ENCODE data around the gene OOSP4A. TPM values are rescaled to one million over a fixed set of nuclear protein-coding genes. Genes with fewer than 3 reads are reported as not detected.
"Not testable (repeated sequence)": the region's sequence is repeated elsewhere in the genome, so short reads cannot be mapped to it uniquely, and the experiment has no call there.

OOSP4A gene
- total RNA-seq, 1 donor from 2014 or later: not detected

DNA sequence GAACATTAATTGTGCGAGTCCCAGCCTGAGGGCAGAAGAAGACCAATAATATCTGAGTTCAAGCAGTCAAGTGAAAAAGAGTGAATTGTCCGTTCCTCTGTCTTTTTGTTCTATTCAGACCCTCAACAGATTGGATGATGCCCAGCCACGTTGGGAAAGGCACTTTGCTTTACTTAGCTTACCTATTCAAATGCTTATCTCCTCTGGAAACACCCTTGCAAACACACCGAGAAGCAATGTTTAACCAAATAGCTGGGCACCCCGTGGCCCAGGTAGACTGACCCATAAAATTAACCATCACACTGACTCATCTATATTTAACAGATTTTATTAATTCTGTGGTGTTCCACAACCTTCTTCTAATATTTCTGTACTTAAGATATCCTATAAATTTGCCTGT is 9.3 kb downstream of the OOSP4A start:
- DNase-seq (ENCODE audit: low read depth): no peak

DNA sequence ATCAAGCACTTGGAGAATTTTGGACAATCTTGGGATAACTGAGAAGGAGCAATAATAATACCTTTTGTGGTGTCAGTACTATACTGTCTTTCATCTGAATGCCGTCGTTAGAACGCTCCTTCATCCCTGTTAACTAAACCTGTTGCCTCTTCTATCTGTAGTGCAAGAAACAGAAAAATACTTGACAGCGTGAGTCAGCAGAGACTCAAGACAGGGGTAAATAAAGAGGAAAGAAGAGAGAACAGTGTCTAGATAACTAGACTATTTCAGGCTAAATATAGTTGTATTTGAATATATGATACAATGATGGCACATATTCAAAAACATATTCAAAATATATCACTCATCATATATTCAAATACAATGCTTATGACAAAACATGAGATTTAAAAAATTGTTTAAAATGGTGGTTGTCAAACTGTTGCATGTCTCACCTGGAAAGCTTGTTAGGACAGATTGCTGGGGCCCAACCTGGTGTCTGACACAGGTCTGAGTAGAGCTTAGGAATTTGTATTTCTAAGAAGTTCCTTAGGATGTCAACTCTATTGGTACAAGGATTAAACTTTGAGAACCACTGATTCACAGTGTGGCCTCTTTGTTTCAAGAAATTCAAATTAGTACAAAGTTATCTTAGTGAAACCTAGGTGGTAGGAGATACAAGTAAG is 17.4 kb downstream of the OOSP4A start:
- DNase-seq (ENCODE audit: low read depth): no peak

DNA sequence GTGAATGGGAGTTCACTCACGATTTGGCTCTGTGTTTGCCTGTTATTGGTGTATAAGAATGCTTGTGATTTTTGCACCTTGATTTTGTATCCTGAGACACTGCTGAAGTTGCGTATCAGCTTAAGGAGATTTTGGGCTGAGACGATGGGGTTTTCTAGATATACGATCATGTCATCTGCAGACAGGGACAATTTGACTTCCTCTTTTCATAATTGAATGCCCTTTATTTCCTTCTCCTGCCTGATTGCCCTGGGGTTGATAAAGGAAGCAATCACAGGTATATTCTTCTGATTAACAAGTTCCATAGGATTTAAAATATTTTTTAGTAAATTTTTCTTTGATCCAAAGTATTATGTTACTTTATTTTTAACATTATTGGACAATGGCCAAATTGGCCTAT is 18.2 kb downstream of the OOSP4A start:
- not testable (repeated sequence) for DNase-seq (ENCODE audit: low read depth)

DNA sequence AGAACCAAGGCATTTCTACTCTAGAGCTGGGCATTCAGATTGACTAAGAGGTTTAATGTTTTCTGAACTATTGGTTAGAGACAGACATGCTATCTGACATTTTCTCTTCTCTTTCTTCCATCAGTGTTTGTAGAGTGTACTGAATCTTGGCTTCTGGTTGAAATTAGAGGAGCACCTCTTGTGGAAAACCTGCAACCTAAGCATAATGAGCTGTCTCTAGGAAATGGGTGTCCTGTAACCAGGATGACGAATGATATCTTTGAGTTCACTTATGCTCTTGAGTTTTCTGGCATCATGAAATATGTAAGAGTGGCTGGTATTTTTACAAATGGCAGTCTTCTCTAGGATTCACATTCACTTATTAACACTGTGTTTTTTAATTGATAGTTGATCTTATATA is 19.4 kb downstream of the OOSP4A start:
- no peak for DNase-seq (ENCODE audit: low read depth)

DNA sequence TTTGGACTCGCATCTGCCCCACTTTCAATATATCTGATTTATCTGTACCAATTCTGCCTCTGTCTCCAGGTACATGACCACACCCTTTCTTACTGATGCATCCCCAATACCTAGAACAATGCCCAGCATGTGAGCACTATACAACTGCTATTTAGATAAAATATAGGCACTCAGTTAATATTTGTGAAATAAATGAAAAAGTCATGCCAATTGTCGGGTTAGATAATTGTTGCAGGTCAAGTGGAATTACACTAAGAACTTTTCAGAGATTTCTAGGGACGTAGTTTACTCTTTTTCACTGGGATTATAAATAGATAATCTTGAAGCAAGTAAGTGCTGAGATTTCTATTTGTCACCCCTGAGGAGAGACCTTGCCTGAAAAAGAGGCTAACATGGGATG is 20.5 kb downstream of the OOSP4A start:
- no peak for DNase-seq (ENCODE audit: low read depth)

DNA sequence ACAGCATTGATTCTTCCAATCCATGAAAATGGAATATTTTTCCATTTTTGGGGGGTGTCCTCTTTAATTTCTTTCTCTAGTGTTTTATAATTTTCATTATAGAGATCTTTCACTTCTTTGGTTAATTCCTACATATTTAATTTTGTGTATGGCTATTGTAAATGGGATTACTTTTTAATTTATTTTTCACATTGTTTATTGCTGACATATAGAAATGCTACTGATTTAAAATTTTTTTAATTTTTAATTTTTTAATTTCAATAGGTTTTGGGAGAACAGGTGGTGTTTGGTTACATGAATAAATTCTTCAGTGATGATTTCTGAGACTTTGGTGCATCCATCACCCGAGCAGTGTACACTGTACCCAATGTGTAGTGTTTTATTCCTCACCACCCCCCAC is 26.6 kb downstream of the OOSP4A start:
- DNase-seq (ENCODE audit: low read depth): no peak

DNA sequence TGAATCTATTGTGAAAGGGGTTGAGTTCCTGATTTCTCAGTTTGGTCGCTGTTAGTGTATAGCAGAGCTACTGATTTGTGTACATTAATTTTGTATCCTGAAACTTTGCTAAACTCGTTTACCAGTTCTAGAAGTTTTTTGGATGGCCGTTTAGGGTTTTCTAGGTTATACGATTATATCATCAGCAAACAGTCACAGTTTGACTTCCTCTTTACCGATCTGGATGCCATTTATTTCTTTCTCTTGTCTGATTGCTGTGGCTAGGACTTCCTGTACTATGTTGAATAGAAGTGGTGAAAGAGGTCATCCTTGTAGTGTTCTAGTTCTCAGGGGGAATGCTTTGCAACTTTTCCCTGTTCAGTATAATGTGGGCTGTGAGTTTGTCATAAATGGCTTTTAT is 28.6 kb downstream of the OOSP4A start:
- no peak for DNase-seq (ENCODE audit: low read depth)

- DNase-seq (ENCODE audit: low read depth): no peak
Measured at GRCh38 chr11:59997800-59998199, 34.0 kb downstream of the OOSP4A start.

DNA sequence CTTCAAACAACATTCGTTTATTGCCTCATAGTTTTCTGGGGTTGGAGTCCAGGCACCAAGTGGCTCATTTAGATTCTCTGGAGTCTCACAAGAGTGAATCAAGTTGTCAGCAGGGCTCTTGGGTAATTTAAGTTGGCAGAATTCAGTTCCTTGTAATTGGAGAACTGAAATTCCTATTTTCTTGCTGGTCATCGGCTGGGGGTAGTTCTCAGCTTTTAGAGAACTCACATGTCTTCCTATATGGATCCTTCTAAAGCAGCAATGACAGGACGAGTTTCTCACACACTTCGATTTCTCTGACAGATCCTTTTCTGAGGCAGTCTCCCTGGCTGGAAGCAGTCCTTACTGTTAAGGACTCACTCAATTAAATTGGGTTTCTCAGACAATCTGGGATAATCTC is 35.9 kb downstream of the OOSP4A start:
- DNase-seq (ENCODE audit: low read depth): no peak

DNA sequence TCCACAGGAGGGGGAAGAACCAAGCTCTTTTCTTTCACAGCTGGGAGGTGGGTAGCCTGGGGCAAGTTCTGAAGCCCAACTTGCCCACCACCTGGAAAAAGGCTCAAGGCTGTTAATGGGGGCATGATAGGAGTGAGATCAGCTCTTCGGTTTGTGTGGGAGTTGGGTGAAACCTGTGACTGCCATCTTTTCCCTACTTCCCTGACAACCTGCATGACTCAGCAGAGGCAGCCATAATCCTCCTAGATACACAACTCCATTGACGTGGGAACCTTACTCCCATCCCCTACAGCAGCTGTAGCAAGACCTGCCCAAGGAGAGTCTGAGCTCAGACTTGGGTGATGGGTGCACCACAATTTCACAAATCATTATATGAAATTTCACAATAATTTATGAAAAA is 39.9 kb downstream of the OOSP4A start:
- DNase-seq (ENCODE audit: low read depth): no peak

DNA sequence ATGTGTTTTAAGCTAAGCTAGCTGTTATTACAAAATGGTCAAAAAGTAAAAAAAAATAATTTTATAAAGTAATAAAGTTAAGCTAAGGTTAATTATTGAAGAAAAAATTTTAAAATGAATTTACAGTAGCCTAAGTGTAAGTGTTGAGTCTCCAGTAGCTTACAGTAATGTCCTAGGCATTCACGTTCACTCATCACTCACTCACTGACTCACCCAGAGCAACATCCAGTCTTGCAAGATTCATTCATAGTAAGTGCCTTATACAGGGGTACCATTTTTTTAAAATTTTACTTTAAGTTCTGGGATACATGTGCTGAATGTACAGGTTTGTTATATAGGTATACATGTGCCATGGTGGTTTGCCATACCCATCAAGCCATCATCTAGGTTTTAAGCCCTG is 41.5 kb downstream of the OOSP4A start:
- no peak for DNase-seq (ENCODE audit: low read depth)

DNA sequence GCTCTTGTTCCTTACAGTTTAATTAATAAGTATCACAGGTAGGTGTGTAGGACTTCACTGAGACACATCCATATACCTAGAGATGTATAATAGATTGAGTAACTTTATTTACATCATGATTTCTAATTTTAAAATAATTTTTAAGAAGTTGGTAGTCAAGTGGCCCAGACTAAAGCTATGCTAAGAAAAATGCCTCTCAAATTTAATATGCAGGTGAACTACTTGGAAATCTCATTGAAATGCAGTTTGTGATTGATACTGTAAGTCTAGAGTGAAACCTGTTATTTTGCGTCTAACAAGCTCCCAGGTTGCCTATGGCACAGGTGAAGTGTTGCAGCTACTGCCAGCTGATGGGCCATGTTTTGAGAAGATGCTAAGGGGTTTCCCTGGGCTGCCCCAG is 53.0 kb downstream of the OOSP4A start, which contains the start of gene OOSP4B:
TSS of gene OOSP4B (plus strand) at position 301 of the 400 bp plus-strand sequence.
- no peak for DNase-seq (ENCODE audit: low read depth)

GRCh38 chr11:60018058-60018457 is 54.2 kb downstream of the OOSP4A start:
- no peak for DNase-seq (ENCODE audit: low read depth)

Other genes with a start within 250 kb of the OOSP4A start
- gene STX3, start 208.7 kb upstream of the OOSP4A start, total RNA-seq: 18.3 and 19.0 TPM in 2 replicates
- gene MRPL16, start 153.3 kb upstream of the OOSP4A start, total RNA-seq: 35.2 and 42.6 TPM in 2 replicates
- gene CBLIF, start 118.5 kb upstream of the OOSP4A start, total RNA-seq: not detected in 2 replicates
- gene TCN1, start 97.5 kb upstream of the OOSP4A start, total RNA-seq: not detected in 2 replicates
- gene OOSP3, start 85.3 kb upstream of the OOSP4A start, total RNA-seq: not detected in 2 replicates
- gene OOSP1, start 25.6 kb upstream of the OOSP4A start, total RNA-seq: not detected in 2 replicates
- gene OOSP4B, start 53.1 kb downstream of the OOSP4A start, total RNA-seq: not detected in 2 replicates
- not detected in 2 replicates for gene OOSP2, start 76.4 kb downstream of the OOSP4A start, total RNA-seq
- not detected in 2 replicates for gene MS4A3, start 92.6 kb downstream of the OOSP4A start, total RNA-seq
- gene MS4A2, start 124.6 kb downstream of the OOSP4A start, total RNA-seq: not detected in 2 replicates
- not detected in 2 replicates for gene MS4A6A, start 219.1 kb downstream of the OOSP4A start, total RNA-seq